H1 (cell line): ENCODE measurements around the gene TFAP2D. TPM values are rescaled to one million over a fixed set of nuclear protein-coding genes. Genes with fewer than 3 reads are reported as not detected.

Experiments used
- CTCF ChIA-PET: fragments of 300-600 bp; sonication (Branson Sonifier 250); formaldehyde crosslinking; loops from one replicate; lab custom pipeline; 2021; ENCODE audit not compliant: partially characterized antibody; lab: Charles Lee
- POLR2A ChIA-PET: fragments of 300-600 bp; sonication (Branson Sonifier 250); formaldehyde crosslinking; loops from one replicate; lab custom pipeline; 2021; ENCODE audit warnings: inconsistent platforms; ENCODE audit not compliant: partially characterized antibody; lab: Charles Lee
- DNase-seq, 2 experiments: peaks; one replicate each; pipeline versions ENCODE4 v3.0.0 to v3.0.0-alpha.2; 2010 to 2022; ENCODE audit warnings: low spot score in 2 of 2, low read depth in 1 of 2, mixed read lengths in 1 of 2
- FAIRE-seq: peaks from 2 replicates; lab custom pipeline; 2011; peaks lifted over from hg19 to GRCh38; lab: Jason Lieb, UNC
- H2AFZ ChIP-seq: 2 replicates; pipeline ENCODE4 v1.8.1; 2012; ENCODE audit warnings: low read length, inconsistent platforms
- H2AK5ac ChIP-seq: 2 replicates; pipeline ENCODE4 v1.6.1; 2013; ENCODE audit warnings: low read depth, low read length
- H2BK120ac ChIP-seq: replicated peaks from 2 replicates; pipeline ENCODE3; 2013; ENCODE audit warnings: low read depth, low read length, inconsistent platforms
- H2BK12ac ChIP-seq: 2 replicates; pipeline ENCODE4 v1.6.1; 2013; ENCODE audit warnings: low read depth, low read length
- H2BK15ac ChIP-seq: 2 replicates; pipeline ENCODE4 v1.6.1; 2013; ENCODE audit warnings: low read length
- H2BK20ac ChIP-seq: 2 replicates; pipeline ENCODE4 v1.6.1; 2013; ENCODE audit warnings: low read length
- H2BK5ac ChIP-seq: 2 replicates; pipeline ENCODE4 v1.6.1; 2013; ENCODE audit warnings: low read depth, low read length
- H3K14ac ChIP-seq: 2 replicates; pipeline ENCODE4 v1.6.1; 2013; ENCODE audit warnings: inconsistent platforms; ENCODE audit not compliant: insufficient read length
- H3K18ac ChIP-seq: 2 replicates; pipeline ENCODE4 v1.6.1; 2013; ENCODE audit warnings: low read length; ENCODE audit errors: extremely low read depth
- H3K23ac ChIP-seq: 2 replicates; pipeline ENCODE4 v1.6.1; 2013; ENCODE audit warnings: inconsistent platforms; ENCODE audit not compliant: insufficient read length
- H3K23me2 ChIP-seq: 2 replicates; pipeline ENCODE4 v1.6.1; 2013; ENCODE audit warnings: low read depth, low read length
- H3K27ac ChIP-seq: 2 replicates; pipeline ENCODE4 v1.6.1; 2011; ENCODE audit warnings: low read depth, low read length, inconsistent platforms
- H3K27me3 ChIP-seq, 4 experiments: replicated peaks in 1 of 4; 1 replicate in 1 of 4; 2 replicates in 3 of 4; pipeline versions ENCODE4 v1.6.1 to v1.8.1; 2011 to 2013; ENCODE audit warnings: low read length in 3 of 4, mild to moderate bottlenecking in 3 of 4, inconsistent platforms in 2 of 4, mixed read lengths in 2 of 4, moderate library complexity in 1 of 4; ENCODE audit not compliant: control insufficient read depth in 3 of 4, insufficient read depth in 3 of 4; ENCODE audit errors: extremely low read depth in 1 of 4
- H3K36me3 ChIP-seq, 4 experiments: 2 replicates each; pipeline versions ENCODE4 v1.6.1 to v1.8.1; 2011 to 2013; ENCODE audit warnings: mild to moderate bottlenecking in 4 of 4, low read length in 3 of 4, moderate library complexity in 2 of 4, control low read depth in 1 of 4, inconsistent platforms in 1 of 4; ENCODE audit not compliant: insufficient read depth in 4 of 4, control insufficient read depth in 2 of 4
- H3K4ac ChIP-seq: replicated peaks from 2 replicates; pipeline ENCODE3; 2013; ENCODE audit warnings: low read length, low read depth, mixed read lengths, inconsistent platforms; ENCODE audit not compliant: insufficient read length
- H3K4me1 ChIP-seq, 4 experiments: replicated peaks in 1 of 4; 1 replicate in 1 of 4; 2 replicates in 3 of 4; pipeline versions ENCODE4 v1.6.1 to v1.8.1; 2011 to 2013; ENCODE audit warnings: low read length in 3 of 4, inconsistent platforms in 2 of 4, mixed read lengths in 1 of 4; ENCODE audit not compliant: insufficient read depth in 4 of 4, control insufficient read depth in 3 of 4
- H3K4me2 ChIP-seq, 2 experiments: 2 replicates each; pipeline versions ENCODE4 v1.6.1 to v1.8.1; 2011 to 2013; ENCODE audit warnings: low read depth in 2 of 2, low read length in 2 of 2, control low read depth in 1 of 2, inconsistent platforms in 1 of 2, mild to moderate bottlenecking in 1 of 2; ENCODE audit not compliant: insufficient read depth in 1 of 2
- H3K4me3 ChIP-seq, 4 experiments: fragments of 200-600, 300-600 bp in 1 of 4; sonication (generic), shearing (Covaris generic), sonication (Bioruptor Twin) in 1 of 4; 2 replicates each; pipeline versions ENCODE4 v1.5.1 to v1.8.1; 2011 to 2016; ENCODE audit warnings: low read length in 4 of 4, low read depth in 3 of 4, control low read depth in 2 of 4, inconsistent platforms in 2 of 4, mild to moderate bottlenecking in 2 of 4, mixed read lengths in 1 of 4, moderate library complexity in 1 of 4; ENCODE audit not compliant: insufficient read depth in 2 of 4; ENCODE audit errors: extremely low read depth in 1 of 4
- H3K56ac ChIP-seq: replicated peaks from 2 replicates; pipeline ENCODE3; 2013; ENCODE audit warnings: low read depth, mild to moderate bottlenecking, mixed read lengths, low read length, inconsistent platforms; ENCODE audit not compliant: insufficient read length
- H3K79me1 ChIP-seq: 2 replicates; pipeline ENCODE4 v1.6.1; 2013; ENCODE audit warnings: low read depth, low read length, control low read depth
- H3K79me2 ChIP-seq, 2 experiments: 2 replicates each; pipeline versions ENCODE4 v1.6.1 to v1.8.1; 2012 to 2013; ENCODE audit warnings: low read length in 2 of 2, mild to moderate bottlenecking in 2 of 2, inconsistent platforms in 1 of 2; ENCODE audit not compliant: insufficient read depth in 2 of 2, control insufficient read depth in 1 of 2
- H3K9ac ChIP-seq, 4 experiments: replicated peaks in 1 of 4; 1 replicate in 1 of 4; 2 replicates in 3 of 4; pipeline versions ENCODE4 v1.6.1 to v1.8.1; 2011 to 2013; ENCODE audit warnings: low read depth in 3 of 4, low read length in 3 of 4, control low read depth in 2 of 4, mild to moderate bottlenecking in 2 of 4, moderate library complexity in 2 of 4, inconsistent platforms in 1 of 4; ENCODE audit errors: extremely low read depth in 1 of 4
- H3K9me3 ChIP-seq, 2 experiments: 2 replicates each; pipeline versions ENCODE4 v1.6.1 to v1.8.1; 2012 to 2013; ENCODE audit warnings: mild to moderate bottlenecking in 2 of 2, moderate library complexity in 2 of 2, control low read depth in 1 of 2, inconsistent platforms in 1 of 2, low read depth in 1 of 2, low read length in 1 of 2, mixed read lengths in 1 of 2; ENCODE audit not compliant: insufficient read depth in 2 of 2
- H4K20me1 ChIP-seq, 2 experiments: replicated peaks in 1 of 2; 2 replicates each; pipeline versions ENCODE3 to v1.8.1; 2011 to 2013; ENCODE audit warnings: inconsistent platforms in 2 of 2, low read length in 2 of 2, mild to moderate bottlenecking in 1 of 2; ENCODE audit not compliant: insufficient read depth in 2 of 2, control insufficient read depth in 1 of 2
- H4K5ac ChIP-seq: 2 replicates; pipeline ENCODE4 v1.6.1; 2013; ENCODE audit warnings: low read length, low read depth, mixed read lengths, inconsistent platforms; ENCODE audit not compliant: insufficient read length
- H4K8ac ChIP-seq: 2 replicates; pipeline ENCODE4 v1.8.0; 2013; ENCODE audit warnings: mild to moderate bottlenecking, moderate library complexity, low read length, inconsistent platforms; ENCODE audit not compliant: insufficient read depth; ENCODE audit errors: extremely low read depth
- H4K91ac ChIP-seq: replicated peaks from 2 replicates; pipeline ENCODE3; 2013; ENCODE audit warnings: low read length, mixed read lengths, inconsistent platforms; ENCODE audit not compliant: insufficient read length
- CREB1 ChIP-seq: IDR thresholded peaks from 2 replicates; pipeline ENCODE4 v1.6.1; 2012; ENCODE audit warnings: inconsistent platforms
- CTBP2 ChIP-seq: IDR thresholded peaks from 2 replicates; pipeline ENCODE4 v1.7.0; 2011; ENCODE audit warnings: borderline replicate concordance, mild to moderate bottlenecking, moderate library complexity, mixed read lengths, low read length; ENCODE audit not compliant: insufficient read depth, insufficient read length
- RAD21 ChIP-seq, 2 experiments: IDR thresholded peaks in 1 of 2; conservative IDR thresholded peaks in 1 of 2; 2 replicates each; pipeline ENCODE4 v1.6.1; 2011; ENCODE audit warnings: low read depth in 2 of 2, low read length in 2 of 2, improper control_type of control experiment in 1 of 2, inconsistent platforms in 1 of 2, mild to moderate bottlenecking in 1 of 2, moderate library complexity in 1 of 2
- SUZ12 ChIP-seq: fragments of 200-600 bp; sonication (generic); IDR thresholded peaks from 2 replicates; pipeline ENCODE4 v1.6.1; 2012; ENCODE audit warnings: mild to moderate bottlenecking, inconsistent platforms, low read length, moderate library complexity, mixed read lengths
- polyA plus RNA-seq, 7 experiments: library from polyadenylated mRNA; depleted of rRNA in 3 of 7; stranded (reverse) in 5 of 7; unstranded in 2 of 7; fragments of >200 nt in 5 of 7; fragments of 200-250 nt in 2 of 7; gene quantifications; 1 replicate in 5 of 7; 2 replicates in 1 of 7; 4 replicates in 1 of 7; pipeline versions ENCODE4 v1.2.1 to v1.2.3, GENCODE V29; 2011 to 2013; ENCODE audit warnings: missing spikeins in 2 of 7, mixed read lengths in 2 of 7
- total RNA-seq: library from RNA; stranded (reverse); fragmentation: NEBNext Ultra II Directional; extraction: Animal tissue kit (Norgen Biotek cat#: 25700); gene quantifications from 2 replicates; pipeline ENCODE4 v1.2.1, GENCODE V29; 2021

Gene TFAP2D
- total and polyA plus RNA-seq, 2 of the 8 experiments (the other 6 are each of a cell fraction or from before 2014, with no cell fraction given) = not detected

DNA sequence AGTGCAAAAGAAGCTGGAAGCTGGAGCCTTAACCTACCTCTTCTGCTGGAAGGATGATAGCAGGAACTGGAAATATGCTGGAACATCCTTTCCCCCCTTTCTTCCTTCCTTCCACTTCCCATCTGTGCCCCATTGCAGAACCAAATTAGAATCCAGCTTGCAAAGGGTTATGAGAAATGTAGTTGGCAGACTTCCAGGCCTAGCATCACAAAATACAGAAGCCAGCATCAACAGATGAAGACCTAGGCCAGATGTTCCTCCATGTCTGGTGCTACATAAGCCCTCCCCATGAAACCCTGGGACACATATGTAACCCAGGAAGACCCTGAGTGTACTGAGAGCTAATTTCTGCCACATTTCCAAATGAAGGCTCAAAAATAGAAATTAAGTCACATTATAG is 65.4 kb downstream of the TFAP2D start:
- H3K36me3 ChIP-seq = no peaks in the 10 kb centered on the region
- no peak overlapping the region for H3K9ac ChIP-seq
- H3K4me3 ChIP-seq = no peak overlapping the region
- no peak overlapping the region for H4K91ac ChIP-seq
- POLR2A ChIA-PET = no interaction called here
- no peak overlapping the region for H3K23ac ChIP-seq
- no peak overlapping the region for H2BK20ac ChIP-seq
- H3K27ac ChIP-seq = no peak overlapping the region
- no peak overlapping the region for H3K4ac ChIP-seq
- no peaks in the 10 kb centered on the region for H3K23me2 ChIP-seq
- H2BK120ac ChIP-seq = no peak overlapping the region
- no peak overlapping the region for H3K56ac ChIP-seq
- H4K20me1 ChIP-seq = no peaks in the 10 kb centered on the region
- no peaks in the 10 kb centered on the region for H3K4me1 ChIP-seq
- H4K5ac ChIP-seq = no peak overlapping the region
- no peaks in the 10 kb centered on the region for H3K27me3 ChIP-seq
- H2BK15ac ChIP-seq = no peak overlapping the region
- H2BK12ac ChIP-seq = no peak overlapping the region
- DNase-seq = no peak
- TF ChIP-seq RAD21 (IDR thresholded peaks at IDR 0.05 in 1 of 2, conservative IDR thresholded peaks at IDR 0.05 in 1 of 2; ENCODE audit: low read depth in 2 of 2, low read length in 2 of 2) (no peak), CTBP2 (no peak), CREB1 (no peak), SUZ12 (no peak)
- TF ChIP-seq, all 59 proteins: peak for 0
- CTCF ChIA-PET = interaction anchor here (0.6 to 2.0 kb wide), 5 partner anchors 10 to 426 kb away, joined by 3 to 5 read pairs (median 3); no protein-coding TSS in a partner anchor
- Histone ChIP-seq H3K4me2 (no peak overlapping the region), H3K14ac (no peak overlapping the region), H3K18ac (no peak overlapping the region), H2BK5ac (no peak overlapping the region), H3K79me1 (no peaks in the 10 kb centered on the region), H4K8ac (no peak overlapping the region), H3K9me3 (no peaks in the 10 kb centered on the region), H3K79me2 (no peaks in the 10 kb centered on the region), H2AK5ac (no peak overlapping the region), H2AFZ (no peak overlapping the region)
- FAIRE-seq = no peak
